ENCODE results near the gene PCP2. TPM values are rescaled to one million over a fixed set of nuclear protein-coding genes. Genes with fewer than 3 reads are reported as not detected.

The PCP2 gene
- total and polyA plus RNA-seq, 2 of the 13 experiments (the other 11 are each of a cell fraction or from before 2014, with no cell fraction given): 0.62 TPM; not detected in 1

- TF ChIP-seq BRF2 (CRISPR knock-in tag; IDR thresholded peaks at IDR 0.05) (no peak), ZNF362 (CRISPR knock-in tag; IDR thresholded peaks at IDR 0.05; ENCODE audit: borderline replicate concordance) (no peak), MED8 (CRISPR knock-in tag; IDR thresholded peaks at IDR 0.05; ENCODE audit: insufficient replicate concordance) (no peak), ZBTB2 (CRISPR knock-in tag; IDR thresholded peaks at IDR 0.05; ENCODE audit: low read depth) (no peak), TAF15 (IDR thresholded peaks at IDR 0.05; ENCODE audit: low read depth, low read length, poor library complexity, severe bottlenecking) (no peak), MEIS1 (CRISPR knock-in tag; IDR thresholded peaks at IDR 0.05; ENCODE audit: borderline replicate concordance) (no peak), ATF2 (CRISPR knock-in tag; IDR thresholded peaks at IDR 0.05) (no peak), ZNF616 (CRISPR knock-in tag; IDR thresholded peaks at IDR 0.05; ENCODE audit: low read depth) (no peak), ZNF776 (CRISPR knock-in tag; IDR thresholded peaks at IDR 0.05) (0 out of 2 replicates have a peak, but pooled peaks have one; percentile 23), RNF219 (CRISPR knock-in tag; IDR thresholded peaks at IDR 0.05) (no peak), ZNF646 (CRISPR knock-in tag; IDR thresholded peaks at IDR 0.05) (no peak), ZNF549 (CRISPR knock-in tag; IDR thresholded peaks at IDR 0.05) (no peak), MLLT10 (CRISPR knock-in tag; IDR thresholded peaks at IDR 0.05) (no peak), NRL (CRISPR knock-in tag; IDR thresholded peaks at IDR 0.05; ENCODE audit: borderline replicate concordance) (no peak)
Observed at GRCh38 chr19:7596211-7596937, 37.1 kb downstream of the PCP2 start (continued).
